Ascending aorta (tissue), 2 donors: ENCODE results near the gene EVC2. TPM values are rescaled to one million over a fixed set of nuclear protein-coding genes. Genes with fewer than 3 reads are reported as not detected.

Source experiments
- DNase-seq, 2 donors: peaks; one replicate each; pipeline ENCODE4 v3.0.0-alpha.2; 2019; ENCODE audit warnings: low spot score in 2 of 2
- H3K27ac ChIP-seq, 2 donors: fragments of 200-600 bp; sonication (generic); one replicate each; pipeline ENCODE4 v1.5.1; 2016 to 2017; ENCODE audit warnings: mild to moderate bottlenecking in 1 of 2
- H3K27me3 ChIP-seq: fragments of 200-600 bp; sonication (generic); one replicate; pipeline ENCODE4 v1.5.1; 2017
- H3K36me3 ChIP-seq, 2 donors: fragments of 200-600 bp; sonication (generic); one replicate each; pipeline ENCODE4 v1.5.1; 2016
- H3K4me1 ChIP-seq, 2 donors: fragments of 200-600 bp; sonication (generic); one replicate each; pipeline ENCODE4 v1.5.1; 2016 to 2017; ENCODE audit warnings: mild to moderate bottlenecking in 1 of 2
- H3K4me3 ChIP-seq, 2 donors: fragments of 200-600 bp; sonication (generic); one replicate each; pipeline ENCODE4 v1.5.1; 2016 to 2017; ENCODE audit warnings: mild to moderate bottlenecking in 1 of 2
- H3K9me3 ChIP-seq, 2 donors: fragments of 200-600 bp; sonication (generic); one replicate each; pipeline ENCODE4 v1.5.1; 2016
- CTCF ChIP-seq, 3 experiments: fragments of 200-600 bp in 2 of 3; fragments of 450-650 bp in 1 of 3; sonication (generic) in 2 of 3; IDR thresholded peaks; one replicate each; pipeline ENCODE4 v1.5.1; 2016 to 2019; ENCODE audit warnings: antibody characterized with exemption in 3 of 3, mild to moderate bottlenecking in 1 of 3, moderate library complexity in 1 of 3
- intact Hi-C: fragments of 100-400 bp; cut with DNase I; formaldehyde crosslinking; loops from one replicate; pipeline ENCODE4 v1.15.1; 2023
- total RNA-seq: library from RNA; depleted of rRNA; stranded (reverse); fragments of >200 nt; gene quantifications from one replicate; pipeline ENCODE4 v1.1.0, GENCODE V29; 2016

The EVC2 gene
- total RNA-seq, 1 donor from 2014 or later: 5.7 TPM

- TF ChIP-seq CTCF (IDR thresholded peaks at IDR 0.05): no peak
- Histone ChIP-seq H3K4me1 (no peaks in the 10 kb centered on the region), H3K27ac (no peak overlapping the region), H3K9me3 (no peaks in the 10 kb centered on the region), H3K27me3 (no peaks in the 10 kb centered on the region), H3K4me3 (no peak overlapping the region), H3K36me3 (peaks cover 49 to 72% of the 10 kb centered on the region in 2 donors)
- peak in 1 of 2 donors; percentile 25 for DNase-seq
- intact Hi-C loops: no loop called here
Observed at GRCh38 chr4:5632066-5632440, 76.3 kb downstream of the EVC2 start.

GRCh38 chr4:5631352-5632065 lies 76.8 kb downstream of the EVC2 start:
- TF ChIP-seq CTCF (IDR thresholded peaks at IDR 0.05): no peak
- Histone ChIP-seq H3K27me3 (no peaks in the 10 kb centered on the region), H3K4me3 (no peak overlapping the region), H3K4me1 (no peaks in the 10 kb centered on the region), H3K9me3 (no peaks in the 10 kb centered on the region), H3K36me3 (peaks cover 52 to 77% of the 10 kb centered on the region in 2 donors), H3K27ac (no peak overlapping the region)
- intact Hi-C loops: no loop called here
- DNase-seq: peak in 1 of 2 donors; percentile 7

DNA sequence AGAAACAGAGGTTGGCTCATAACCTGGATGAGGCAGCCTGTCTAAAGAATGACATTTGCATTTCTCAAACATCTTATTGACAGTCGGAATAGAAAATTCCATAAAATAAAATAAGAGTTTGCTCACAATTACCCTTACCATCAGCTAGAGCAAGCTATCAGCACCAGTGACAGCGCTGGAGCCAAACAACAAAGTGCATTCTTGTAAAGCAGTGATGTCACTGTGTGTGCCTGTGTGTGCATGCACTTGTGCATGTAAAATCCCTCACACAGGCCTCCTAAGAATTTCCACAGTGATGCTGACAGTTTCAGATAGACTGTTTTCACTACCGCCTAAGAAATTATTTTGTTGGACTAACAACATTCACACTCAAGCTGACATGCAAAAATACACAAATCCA lies 77.6 kb downstream of the EVC2 start:
- DNase-seq: no peak
- no peaks in the 10 kb centered on the region for H3K4me1 ChIP-seq
- H3K36me3 ChIP-seq: peaks cover 55 to 81% of the 10 kb centered on the region in 2 donors
- no peaks in the 10 kb centered on the region for H3K27me3 ChIP-seq
- intact Hi-C loops: no loop called here
- no peak overlapping the region for H3K27ac ChIP-seq
- H3K4me3 ChIP-seq: no peak overlapping the region
- TF ChIP-seq CTCF (IDR thresholded peaks at IDR 0.05): no peak
- H3K9me3 ChIP-seq: no peaks in the 10 kb centered on the region

- H3K36me3 ChIP-seq: peaks cover 67 to 93% of the 10 kb centered on the region in 2 donors
- H3K9me3 ChIP-seq: no peaks in the 10 kb centered on the region
- H3K27me3 ChIP-seq: no peaks in the 10 kb centered on the region
- H3K4me3 ChIP-seq: no peak overlapping the region
- no peak for DNase-seq
- TF ChIP-seq CTCF (IDR thresholded peaks at IDR 0.05): no peak
- H3K27ac ChIP-seq: no peak overlapping the region
- intact Hi-C loops: no loop called here
- H3K4me1 ChIP-seq: no peaks in the 10 kb centered on the region
Observed at GRCh38 chr4:5629542-5629941, 78.8 kb downstream of the EVC2 start.

DNA sequence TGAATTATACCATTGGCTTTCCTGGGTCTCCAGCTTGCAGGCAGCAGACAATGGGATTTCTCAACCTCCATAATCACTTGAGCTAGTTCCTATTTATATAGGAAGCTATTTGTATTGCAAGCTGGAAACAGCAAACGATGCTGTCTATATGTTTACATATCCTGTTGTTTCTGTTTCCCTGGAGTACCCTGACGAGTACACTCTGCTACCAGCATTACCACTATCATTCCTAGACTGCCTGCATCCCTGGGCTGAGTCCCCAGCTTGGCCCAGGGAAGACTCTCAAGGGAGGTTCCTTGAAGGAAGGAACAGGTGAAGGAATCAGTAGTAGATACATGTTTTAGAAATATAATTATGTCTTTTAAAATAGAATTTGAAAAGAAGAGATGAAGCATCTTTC lies 81.4 kb downstream of the EVC2 start:
- intact Hi-C loops: no loop called here
- no peak for DNase-seq
- Histone ChIP-seq H3K9me3 (no peaks in the 10 kb centered on the region), H3K27me3 (no peaks in the 10 kb centered on the region), H3K4me1 (no peaks in the 10 kb centered on the region), H3K4me3 (no peak overlapping the region), H3K36me3 (peaks cover 72 to 94% of the 10 kb centered on the region in 2 donors), H3K27ac (no peak overlapping the region)
- TF ChIP-seq CTCF (IDR thresholded peaks at IDR 0.05): no peak
